GM23248 (cell line): ENCODE measurements around the gene CCL11. TPM values are rescaled to one million over a fixed set of nuclear protein-coding genes. Genes with fewer than 3 reads are reported as not detected.
A peak's percentile ranks its signal among the peaks of the same experiment; 100 is the strongest.

Experiments
- DNase-seq: peaks from one replicate; pipeline ENCODE4 v3.0.0-alpha.2; 2015
- H2AFZ ChIP-seq: fragments of 200-600 bp; sonication (generic); 2 replicates; pipeline ENCODE4 v1.6.1; 2016; ENCODE audit warnings: antibody characterized with exemption
- H3F3A ChIP-seq: fragments of 200-600 bp; sonication (generic); 2 replicates; pipeline ENCODE4 v1.6.1; 2016; ENCODE audit warnings: mild to moderate bottlenecking, antibody characterized with exemption, mixed run types; ENCODE audit not compliant: insufficient read depth
- H3K27ac ChIP-seq: fragments of 200-600 bp; sonication (generic); 2 replicates; pipeline ENCODE4 v1.5.1; 2016; ENCODE audit warnings: mild to moderate bottlenecking
- H3K27me3 ChIP-seq: fragments of 200-600 bp; sonication (generic); replicated peaks from 2 replicates; pipeline ENCODE4 v1.6.1; 2016; ENCODE audit warnings: mild to moderate bottlenecking; ENCODE audit not compliant: insufficient read depth
- H3K36me3 ChIP-seq: fragments of 200-600 bp; sonication (generic); 2 replicates; pipeline ENCODE4 v1.6.1; 2016; ENCODE audit warnings: low read depth, mild to moderate bottlenecking
- H3K4me1 ChIP-seq: fragments of 200-600 bp; sonication (generic); 2 replicates; pipeline ENCODE4 v1.6.1; 2016; ENCODE audit warnings: mild to moderate bottlenecking; ENCODE audit not compliant: insufficient read depth
- H3K4me2 ChIP-seq: fragments of 200-600 bp; sonication (generic); one replicate; pipeline ENCODE4 v1.6.1; 2016; ENCODE audit warnings: mild to moderate bottlenecking; ENCODE audit not compliant: unreplicated experiment
- H3K4me3 ChIP-seq: fragments of 200-600 bp; sonication (generic); 2 replicates; pipeline ENCODE4 v1.5.1; 2016; ENCODE audit warnings: mild to moderate bottlenecking
- H3K79me2 ChIP-seq: fragments of 200-600 bp; sonication (generic); 2 replicates; pipeline ENCODE4 v1.6.1; 2016; ENCODE audit warnings: mild to moderate bottlenecking; ENCODE audit not compliant: insufficient read depth
- H3K9ac ChIP-seq: fragments of 200-600 bp; sonication (generic); 2 replicates; pipeline ENCODE4 v1.6.1; 2016; ENCODE audit warnings: mild to moderate bottlenecking
- H3K9me2 ChIP-seq: fragments of 200-600 bp; sonication (generic); 2 replicates; pipeline ENCODE4 v1.6.1; 2016; ENCODE audit warnings: mixed run types, mild to moderate bottlenecking, moderate library complexity; ENCODE audit not compliant: insufficient read depth
- H3K9me3 ChIP-seq: fragments of 200-600 bp; sonication (generic); one replicate; pipeline ENCODE4 v1.6.1; 2017; ENCODE audit warnings: low read depth
- H4K20me1 ChIP-seq: fragments of 200-600 bp; sonication (generic); 2 replicates; pipeline ENCODE4 v1.6.0; 2016; ENCODE audit not compliant: insufficient read depth
- EZH2 ChIP-seq: fragments of 200-600 bp; sonication (generic); IDR thresholded peaks from 2 replicates; pipeline ENCODE4 v1.6.1; 2018; ENCODE audit warnings: antibody characterized with exemption, mild to moderate bottlenecking; ENCODE audit not compliant: insufficient read depth, poor library complexity, severe bottlenecking
- EZH2phosphoT487 ChIP-seq: fragments of 200-600 bp; sonication (generic); IDR thresholded peaks from 2 replicates; pipeline ENCODE4 v1.6.1; 2018; ENCODE audit warnings: antibody characterized with exemption, moderate library complexity, mild to moderate bottlenecking, low read depth; ENCODE audit not compliant: insufficient read depth
- WGBS, 2 experiments: methylation state at CpG; one replicate each; pipeline ENCODE4 v1.1.6; 2015 to 2017; ENCODE audit warnings: low lambda C conversion rate in 2 of 2, low coverage in 1 of 2; ENCODE audit errors: missing lambda C conversion rate in 2 of 2; 5-methylcytosine and 5-hydroxymethylcytosine counted together
- in situ Hi-C: fragments of 300-500 bp; cut with MboI; formaldehyde crosslinking; loops from 2 replicates; pipeline ENCODE4 v1.15.0; 2020
- polyA plus RNA-seq: library from polyadenylated mRNA; unstranded; fragments of >200 nt; fragmentation: Nextera tagmentation; extraction: Ambion mirVana; gene quantifications from 2 replicates; pipeline ENCODE4 v1.2.1, GENCODE V29; 2016
- total RNA-seq: library from RNA; depleted of rRNA; stranded (reverse); fragments of >200 nt; shearing (Covaris generic); gene quantifications from 2 replicates; pipeline ENCODE4 v1.2.3, GENCODE V29; 2014

Gene CCL11
- total and polyA plus RNA-seq, 2 experiments from 2014 or later, result not detected

- no peaks in the 10 kb centered on the region for H3K9me2 ChIP-seq
- H4K20me1 ChIP-seq, result no peaks in the 10 kb centered on the region
- peaks cover 38% of the 10 kb centered on the region for H3K4me1 ChIP-seq
- H3K27ac ChIP-seq, result peak overlapping the region; percentile 69
- 14 to 19% methylated on average over 3 of the region's 3 CpGs for WGBS, 2 experiments
- H3K9me3 ChIP-seq, result no peaks in the 10 kb centered on the region
- H3K4me3 ChIP-seq, result no peak overlapping the region
- no peak overlapping the region for H2AFZ ChIP-seq
- in situ Hi-C loops, result loop anchor here (10.0 kb wide), 1 partner anchor 105 kb away; no protein-coding TSS in a partner anchor
- no peaks in the 10 kb centered on the region for H3K79me2 ChIP-seq
- H3K27me3 ChIP-seq, result no peaks in the 10 kb centered on the region
- peaks cover 30% of the 10 kb centered on the region for H3F3A ChIP-seq
- DNase-seq, result peak; percentile 86
- no peak for TF ChIP-seq EZH2phosphoT487
- TF ChIP-seq EZH2, result no peak
- peak overlapping the region; percentile 33 for H3K4me2 ChIP-seq
- 0 out of 2 replicates have a peak overlapping the region, but pooled peaks have one; percentile 8 for H3K9ac ChIP-seq
- no peaks in the 10 kb centered on the region for H3K36me3 ChIP-seq
Observed at GRCh38 chr17:34299956-34300577, 14.5 kb downstream of the CCL11 start.

- Histone ChIP-seq H3K36me3 (no peaks in the 10 kb centered on the region), H3K79me2 (no peaks in the 10 kb centered on the region), H3K9me3 (no peaks in the 10 kb centered on the region), H3K4me1 (peaks cover 38% of the 10 kb centered on the region), H4K20me1 (no peaks in the 10 kb centered on the region), H3K27me3 (no peaks in the 10 kb centered on the region), H3K27ac (peak overlapping the region; percentile 69), H3K4me3 (no peak overlapping the region), H2AFZ (no peak overlapping the region), H3K4me2 (peak overlapping the region; percentile 33), H3F3A (peaks cover 30% of the 10 kb centered on the region), H3K9ac (peak overlapping the region; percentile 8; the same call in 1 of the 2 replicates), H3K9me2 (no peaks in the 10 kb centered on the region)
- DNase-seq, result peak; percentile 75
- 13 to 14% methylated on average over 3 of the region's 3 CpGs for WGBS, 2 experiments
- TF ChIP-seq EZH2 (no peak), EZH2phosphoT487 (no peak)
- in situ Hi-C loops, result loop anchor here (10.0 kb wide), 1 partner anchor 106 kb away; no protein-coding TSS in a partner anchor
Observed at GRCh38 chr17:34300652-34301370, 15.3 kb downstream of the CCL11 start.

- Histone ChIP-seq H3K36me3 (no peaks in the 10 kb centered on the region), H3K9me2 (no peaks in the 10 kb centered on the region), H3K27me3 (no peaks in the 10 kb centered on the region), H3K79me2 (no peaks in the 10 kb centered on the region), H3K9me3 (no peaks in the 10 kb centered on the region), H3K4me3 (no peak overlapping the region), H3K4me1 (peaks cover 43% of the 10 kb centered on the region), H3K9ac (no peak overlapping the region), H3K4me2 (no peak overlapping the region), H3K27ac (no peak overlapping the region), H4K20me1 (no peaks in the 10 kb centered on the region), H2AFZ (no peak overlapping the region), H3F3A (peaks cover 37% of the 10 kb centered on the region)
- DNase-seq, result peak; percentile 61
- in situ Hi-C loops, result loop anchor here (10.0 kb wide), 1 partner anchor 107 kb away; no protein-coding TSS in a partner anchor
- WGBS, 2 experiments, result 66 to 86% methylated on average over 2 of the region's 2 CpGs
- TF ChIP-seq EZH2 (no peak), EZH2phosphoT487 (no peak)
Observed at GRCh38 chr17:34301986-34302385, 16.4 kb downstream of the CCL11 start.

- H3K36me3 ChIP-seq, result no peaks in the 10 kb centered on the region
- H3K9me3 ChIP-seq, result no peaks in the 10 kb centered on the region
- no peak overlapping the region for H3K9ac ChIP-seq
- no peaks in the 10 kb centered on the region for H3K27me3 ChIP-seq
- H3K4me3 ChIP-seq, result no peak overlapping the region
- in situ Hi-C loops, result loop anchor here (10.0 kb wide), 1 partner anchor 108 kb away; no protein-coding TSS in a partner anchor
- 97 to 100% methylated on average over 1 of the region's 1 CpG for WGBS, 2 experiments
- no peak overlapping the region for H3K27ac ChIP-seq
- no peak overlapping the region for H2AFZ ChIP-seq
- no peak overlapping the region for H3K4me2 ChIP-seq
- H3F3A ChIP-seq, result peaks cover 43% of the 10 kb centered on the region
- no peaks in the 10 kb centered on the region for H3K9me2 ChIP-seq
- H3K4me1 ChIP-seq, result peaks cover 45% of the 10 kb centered on the region
- H4K20me1 ChIP-seq, result no peaks in the 10 kb centered on the region
- TF ChIP-seq EZH2phosphoT487 (no peak), EZH2 (no peak)
- H3K79me2 ChIP-seq, result no peaks in the 10 kb centered on the region
- DNase-seq, result no peak
Observed at GRCh38 chr17:34302636-34303035, 17.1 kb downstream of the CCL11 start.
